Measurements from ENCODE around the gene SH3GLB2.

- TF ChIP-seq CTCF (IDR thresholded peaks at IDR 0.05) (no peak), ZFX (IDR thresholded peaks at IDR 0.05; ENCODE audit: borderline replicate concordance) (no peak)
Observed at GRCh38 chr9:129036923-129037766, 9.0 kb upstream of the SH3GLB2 start.

Measured in 22Rv1 (cell line).